ENCODE data around the gene STK38L. TPM values are rescaled to one million over a fixed set of nuclear protein-coding genes. Genes with fewer than 3 reads are reported as not detected.

Gene STK38L
- total and polyA plus RNA-seq, 10 of the 15 experiments (the other 5 are each of a cell fraction or from before 2014, with no cell fraction given), result 43.0 to 154 (median 115) TPM

GRCh38 chr12:27276275-27276674 lies 32.2 kb downstream of the STK38L start:
- Histone ChIP-seq H2AFZ (ENCODE audit: control insufficient read depth, low read depth, low read length) (no peak overlapping the region), H3K36me3 (ENCODE audit: control insufficient read depth in 2 of 2, insufficient read depth in 2 of 2, low read length in 1 of 2) (peaks cover 0 to 8% of the 10 kb centered on the region in 2 experiments; a peak in 1 of 4 replicates), H3K9ac (ENCODE audit: control insufficient read depth, insufficient read depth, low read length) (no peak overlapping the region), H4K20me1 (ENCODE audit: control insufficient read depth, insufficient read depth) (no peaks in the 10 kb centered on the region), H3K4me1 (ENCODE audit: control insufficient read depth, insufficient read depth, low read length) (peaks cover 28% of the 10 kb centered on the region), H3K9me3 (replicated peaks; ENCODE audit: control insufficient read depth, insufficient read depth, low read length) (no peaks in the 10 kb centered on the region; the same call in 2 of the 3 replicates), H3K27ac (ENCODE audit: control insufficient read depth, insufficient read depth) (no peak overlapping the region), H3K4me2 (ENCODE audit: control insufficient read depth, insufficient read depth) (no peak overlapping the region), H3K79me2 (ENCODE audit: control insufficient read depth, insufficient read depth, low read length) (peaks cover 89% of the 10 kb centered on the region), H3K27me3 (replicated peaks in 1 of 2; ENCODE audit: control insufficient read depth in 2 of 2, insufficient read depth in 2 of 2, low read length in 1 of 2) (no peaks in the 10 kb centered on the region), H3K4me3 (no peak overlapping the region)
- ChIA-PET CTCF (interaction anchor here (1.0 to 12.1 kb wide), 5 partner anchors 9 to 134 kb away, joined by 3 to 125 read pairs (median 3); no protein-coding TSS in a partner anchor), RAD21 (ENCODE audit: unreplicated experiment) (interaction anchor here (0.6 to 4.3 kb wide), 5 partner anchors 9 to 128 kb away, joined by 3 to 33 read pairs (median 11); no protein-coding TSS in a partner anchor), POLR2A (interaction anchor here (0.6 to 6.8 kb wide), 3 partner anchors 23 to 28 kb away, joined by 3 to 94 read pairs (median 15); no protein-coding TSS in a partner anchor), SMC1A (ENCODE audit: uncharacterized antibody, unreplicated experiment) (interaction anchor here (0.8 to 16.5 kb wide), 6 partner anchors 9 to 55 kb away, joined by 3 to 491 read pairs (median 34); partner anchors contain the start of gene STK38L)
- BruUV-seq (replicated peaks), result no TSS peak
- 98% methylated on average over 3 of the region's 3 CpGs for WGBS (ENCODE audit: insufficient coverage, insufficient replicate concordance, low lambda C conversion rate, missing lambda C conversion rate)
- ATAC-seq, result no peak
- DNase-seq (ENCODE audit: low read depth, low spot score), result no peak
- FAIRE-seq, result no peak
- TF ChIP-seq TARDBP (IDR thresholded peaks at IDR 0.05; ENCODE audit: borderline replicate concordance) (no peak), NRF1 (conservative IDR thresholded peaks at IDR 0.05; ENCODE audit: low read depth, low read length) (no peak), E2F4 (IDR thresholded peaks at IDR 0.05; ENCODE audit: low read depth, low read length) (no peak), MYC (IDR thresholded peaks at IDR 0.05; ENCODE audit: insufficient read depth, insufficient read length, insufficient replicate concordance, low read length, severe bottlenecking) (no peak), SUPT20H (IDR thresholded peaks at IDR 0.05; ENCODE audit: borderline replicate concordance, control insufficient read depth, low read depth, low read length) (no peak), EGR1 (IDR thresholded peaks at IDR 0.05; ENCODE audit: borderline replicate concordance in 1 of 2, low read depth in 2 of 2, low read length in 2 of 2) (no peak), NFYA (IDR thresholded peaks at IDR 0.05; ENCODE audit: borderline replicate concordance, low read depth, low read length) (no peak), BMI1 (IDR thresholded peaks at IDR 0.05; ENCODE audit: borderline replicate concordance) (no peak), PAX5 (IDR thresholded peaks at IDR 0.05; ENCODE audit: borderline replicate concordance, low read depth, low read length) (no peak), POU2F2 (IDR thresholded peaks at IDR 0.05; ENCODE audit: borderline replicate concordance, low read depth, low read length) (no peak), RELA (IDR thresholded peaks at IDR 0.05; ENCODE audit: borderline replicate concordance, partially characterized antibody) (no peak), TCF7 (IDR thresholded peaks at IDR 0.05; ENCODE audit: borderline replicate concordance) (no peak), PAX8 (IDR thresholded peaks at IDR 0.05) (no peak), TAF1 (IDR thresholded peaks at IDR 0.05; ENCODE audit: borderline replicate concordance, low read depth, low read length) (no peak), ZNF622 (IDR thresholded peaks at IDR 0.05) (no peak)
- intact Hi-C loops (cut with micrococcal nuclease; ENCODE audit: unreplicated experiment), result no loop called here
- in situ Hi-C loops (cut with MboI), result no loop called here

Data from GM12878 (cell line).